OCI-LY7 (cell line): Measurements from ENCODE around the gene ANKRD52.

Experiments
- CTCF ChIP-seq: fragments of 200-600 bp; sonication (generic); conservative IDR thresholded peaks from 2 replicates; pipeline ENCODE4 v1.5.1; 2014; ENCODE audit warnings: mild to moderate bottlenecking, antibody characterized with exemption, low read length, moderate library complexity, mixed read lengths
- EZH2phosphoT487 ChIP-seq: fragments of 200-600 bp; sonication (generic); IDR thresholded peaks from 2 replicates; pipeline ENCODE4 v1.6.1; 2018; ENCODE audit warnings: low read depth, borderline replicate concordance, mild to moderate bottlenecking, mixed run types, antibody characterized with exemption, low read length, moderate library complexity, mixed read lengths

GRCh38 chr12:56260921-56261320 is 2.7 kb upstream of the ANKRD52 start:
- no peak for TF ChIP-seq CTCF
- no peak for TF ChIP-seq EZH2phosphoT487
